HG03066 (cell line): ENCODE measurements around the gene GPN2.
"Not testable (repeated sequence)": the region's sequence is repeated elsewhere in the genome, so short reads cannot be mapped to it uniquely, and the experiment has no call there.

Experiments
- ATAC-seq: cut with Tn5 transposase; IDR thresholded peaks from one replicate; pipeline ENCODE4 v1.9.1; 2021; ENCODE audit warnings: low read depth; ENCODE audit not compliant: unreplicated experiment

GPN2 gene

GRCh38 chr1:26907071-26907917, 17.2 kb upstream of the GPN2 start:
- no peak for ATAC-seq

- ATAC-seq = no peak
These were observed 10.9 kb upstream of the GPN2 start for GRCh38 chr1:26900815-26901511.

- ATAC-seq = peak; percentile 76
These were observed 10.1 kb upstream of the GPN2 start, which contains the start of gene GPATCH3 for GRCh38 chr1:26900001-26900814. Gene GPATCH3 (minus strand): TSS chr1:26900467. CDS start chr1:26900442, 25 bp downstream.

- no peak for ATAC-seq
These were observed 7.3 kb upstream of the GPN2 start for GRCh38 chr1:26897351-26897750.

- ATAC-seq = no peak
These were observed 4.2 kb upstream of the GPN2 start for GRCh38 chr1:26894263-26894662.

GRCh38 chr1:26890467-26890796, 349 bp upstream of the GPN2 start:
- ATAC-seq = peak; percentile 23

GRCh38 chr1:26888231-26888630, 1.9 kb downstream of the GPN2 start:
- ATAC-seq = no peak

GRCh38 chr1:26887125-26887524, 3.0 kb downstream of the GPN2 start:
- ATAC-seq = no peak

- no peak for ATAC-seq
These were observed 7.2 kb downstream of the GPN2 start for GRCh38 chr1:26882696-26883463.

- not testable (repeated sequence) for ATAC-seq
These were observed 8.5 kb downstream of the GPN2 start for GRCh38 chr1:26881611-26882010.

- no peak for ATAC-seq
These were observed 10.3 kb downstream of the GPN2 start for GRCh38 chr1:26879793-26880192.

- ATAC-seq = no peak
These were observed 12.8 kb downstream of the GPN2 start for GRCh38 chr1:26877326-26877725.

- ATAC-seq = no peak
These were observed 15.2 kb downstream of the GPN2 start for GRCh38 chr1:26874896-26875295.

- not testable (repeated sequence) for ATAC-seq
These were observed 17.0 kb downstream of the GPN2 start for GRCh38 chr1:26873097-26873496.

GRCh38 chr1:26864610-26865480, 25.2 kb downstream of the GPN2 start:
- peak; percentile 91 for ATAC-seq

- no peak for ATAC-seq
These were observed 26.4 kb downstream of the GPN2 start for GRCh38 chr1:26863685-26864077.

- no peak for ATAC-seq
These were observed 27.1 kb downstream of the GPN2 start, which contains the start of gene SFN for GRCh38 chr1:26862781-26863684. Gene SFN (plus strand): TSS chr1:26863149. CDS start chr1:26863213, 64 bp downstream.

- no peak for ATAC-seq
These were observed 28.1 kb downstream of the GPN2 start for GRCh38 chr1:26861889-26862378.
